Hepatocyte (in vitro differentiated cells): ENCODE data around the gene C11orf91. TPM values are rescaled to one million over a fixed set of nuclear protein-coding genes. Genes with fewer than 3 reads are reported as not detected.
"Not testable (repeated sequence)": the region's sequence is repeated elsewhere in the genome, so short reads cannot be mapped to it uniquely, and the experiment has no call there.

Experiments used
- DNase-seq: peaks from one replicate; pipeline ENCODE4 v3.0.0-alpha.2; 2016; ENCODE audit warnings: low spot score
- H2AFZ ChIP-seq: fragments of 200-600 bp; sonication (generic); 2 replicates; pipeline ENCODE4 v1.6.0; 2016; ENCODE audit warnings: antibody characterized with exemption, mild to moderate bottlenecking
- H3K27ac ChIP-seq: fragments of 200-600 bp; sonication (generic); 2 replicates; pipeline ENCODE4 v1.5.1; 2016; ENCODE audit warnings: mild to moderate bottlenecking
- H3K27me3 ChIP-seq: fragments of 200-600 bp; sonication (generic); 2 replicates; pipeline ENCODE4 v1.6.1; 2016
- H3K36me3 ChIP-seq: fragments of 200-600 bp; sonication (generic); replicated peaks from 2 replicates; pipeline ENCODE4 v1.5.1; 2016; ENCODE audit warnings: low read depth; ENCODE audit not compliant: insufficient read depth
- H3K4me1 ChIP-seq: fragments of 200-600 bp; sonication (generic); 2 replicates; pipeline ENCODE4 v1.5.1; 2016; ENCODE audit warnings: mild to moderate bottlenecking, moderate library complexity; ENCODE audit not compliant: insufficient read depth
- H3K4me2 ChIP-seq: fragments of 200-600 bp; sonication (generic); 2 replicates; pipeline ENCODE4 v1.6.0; 2016
- H3K4me3 ChIP-seq: fragments of 200-600 bp; sonication (generic); 2 replicates; pipeline ENCODE4 v1.5.1; 2016; ENCODE audit warnings: mild to moderate bottlenecking
- H3K79me2 ChIP-seq: fragments of 200-600 bp; sonication (generic); 2 replicates; pipeline ENCODE4 v1.6.0; 2017; ENCODE audit warnings: mild to moderate bottlenecking
- H3K9me2 ChIP-seq: fragments of 200-600 bp; sonication (generic); replicated peaks from 2 replicates; pipeline ENCODE4 v1.6.0; 2017; ENCODE audit warnings: mild to moderate bottlenecking; ENCODE audit not compliant: insufficient read depth
- H3K9me3 ChIP-seq: fragments of 200-600 bp; sonication (generic); 2 replicates; pipeline ENCODE4 v1.5.1; 2016; ENCODE audit warnings: low read depth, mild to moderate bottlenecking
- H4K20me1 ChIP-seq: fragments of 200-600 bp; sonication (generic); 2 replicates; pipeline ENCODE4 v1.6.0; 2016; ENCODE audit warnings: mild to moderate bottlenecking; ENCODE audit not compliant: insufficient read depth, poor library complexity, severe bottlenecking
- EZH2 ChIP-seq: fragments of 200-600 bp; sonication (generic); IDR thresholded peaks from 2 replicates; pipeline ENCODE4 v1.6.1; 2016; ENCODE audit warnings: antibody characterized with exemption, mild to moderate bottlenecking, borderline replicate concordance
- EZH2phosphoT487 ChIP-seq: fragments of 200-600 bp; sonication (generic); IDR thresholded peaks from one replicate; pipeline ENCODE4 v1.6.1; 2018; ENCODE audit warnings: antibody characterized with exemption, mild to moderate bottlenecking, low read depth, moderate library complexity; ENCODE audit not compliant: unreplicated experiment, severe bottlenecking
- WGBS: methylation state at CpG from one replicate; pipeline ENCODE4 v1.1.6; 2016; ENCODE audit warnings: low lambda C conversion rate; ENCODE audit errors: missing lambda C conversion rate; 5-methylcytosine and 5-hydroxymethylcytosine counted together
- polyA plus RNA-seq: library from polyadenylated mRNA; unstranded; fragments of >200 nt; fragmentation: Nextera tagmentation; extraction: Ambion mirVana; gene quantifications from 2 replicates; pipeline ENCODE4 v1.2.1, GENCODE V29; 2016
- total RNA-seq: library from RNA; depleted of rRNA; stranded (reverse); fragments of >200 nt; gene quantifications from 2 replicates; pipeline ENCODE4 v1.2.3, GENCODE V29; 2014
- TF ChIP-seq, protein P1 (sequence below): fragments of 200-600 bp; sonication (generic); IDR thresholded peaks from 2 replicates; pipeline ENCODE4 v1.5.1; 2016; ENCODE audit warnings: antibody characterized with exemption, mild to moderate bottlenecking; ENCODE audit not compliant: poor library complexity

Gene C11orf91
- total and polyA plus RNA-seq, 2 experiments from 2014 or later: not detected

DNA sequence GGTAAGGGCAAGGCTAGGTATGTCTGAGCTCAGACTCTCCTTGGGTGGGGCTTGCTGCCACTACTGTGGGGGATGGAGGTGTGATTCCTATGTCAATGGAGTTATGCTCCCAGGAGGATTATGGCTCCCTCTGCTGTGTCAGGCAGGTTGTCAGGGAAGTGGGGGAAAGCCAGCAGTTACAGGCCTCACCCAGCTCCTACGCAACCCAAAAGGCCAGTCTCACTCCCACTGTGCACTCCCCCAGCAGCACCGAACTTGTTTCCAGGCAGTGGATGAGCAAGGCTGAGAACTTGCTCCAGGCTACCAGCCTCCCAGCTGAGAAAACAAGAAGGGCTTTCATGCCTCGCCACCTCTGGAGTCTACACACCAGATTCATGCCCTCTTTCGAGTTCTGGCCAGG lies 18.2 kb downstream of the C11orf91 start:
- Histone ChIP-seq H2AFZ (no peak overlapping the region), H3K27ac (no peak overlapping the region), H3K27me3 (peaks cover 13% of the 10 kb centered on the region), H3K4me1 (no peaks in the 10 kb centered on the region), H3K36me3 (no peaks in the 10 kb centered on the region), H3K4me2 (no peak overlapping the region), H3K9me3 (no peaks in the 10 kb centered on the region), H3K4me3 (no peak overlapping the region), H4K20me1 (no peaks in the 10 kb centered on the region), H3K79me2 (no peaks in the 10 kb centered on the region), H3K9me2 (no peaks in the 10 kb centered on the region)
- no peak for DNase-seq
- WGBS: 81% methylated on average over 4 of the region's 4 CpGs
- TF ChIP-seq, protein P1, sequence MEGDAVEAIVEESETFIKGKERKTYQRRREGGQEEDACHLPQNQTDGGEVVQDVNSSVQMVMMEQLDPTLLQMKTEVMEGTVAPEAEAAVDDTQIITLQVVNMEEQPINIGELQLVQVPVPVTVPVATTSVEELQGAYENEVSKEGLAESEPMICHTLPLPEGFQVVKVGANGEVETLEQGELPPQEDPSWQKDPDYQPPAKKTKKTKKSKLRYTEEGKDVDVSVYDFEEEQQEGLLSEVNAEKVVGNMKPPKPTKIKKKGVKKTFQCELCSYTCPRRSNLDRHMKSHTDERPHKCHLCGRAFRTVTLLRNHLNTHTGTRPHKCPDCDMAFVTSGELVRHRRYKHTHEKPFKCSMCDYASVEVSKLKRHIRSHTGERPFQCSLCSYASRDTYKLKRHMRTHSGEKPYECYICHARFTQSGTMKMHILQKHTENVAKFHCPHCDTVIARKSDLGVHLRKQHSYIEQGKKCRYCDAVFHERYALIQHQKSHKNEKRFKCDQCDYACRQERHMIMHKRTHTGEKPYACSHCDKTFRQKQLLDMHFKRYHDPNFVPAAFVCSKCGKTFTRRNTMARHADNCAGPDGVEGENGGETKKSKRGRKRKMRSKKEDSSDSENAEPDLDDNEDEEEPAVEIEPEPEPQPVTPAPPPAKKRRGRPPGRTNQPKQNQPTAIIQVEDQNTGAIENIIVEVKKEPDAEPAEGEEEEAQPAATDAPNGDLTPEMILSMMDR: peak; percentile 8
- TF ChIP-seq EZH2phosphoT487: no peak

DNA sequence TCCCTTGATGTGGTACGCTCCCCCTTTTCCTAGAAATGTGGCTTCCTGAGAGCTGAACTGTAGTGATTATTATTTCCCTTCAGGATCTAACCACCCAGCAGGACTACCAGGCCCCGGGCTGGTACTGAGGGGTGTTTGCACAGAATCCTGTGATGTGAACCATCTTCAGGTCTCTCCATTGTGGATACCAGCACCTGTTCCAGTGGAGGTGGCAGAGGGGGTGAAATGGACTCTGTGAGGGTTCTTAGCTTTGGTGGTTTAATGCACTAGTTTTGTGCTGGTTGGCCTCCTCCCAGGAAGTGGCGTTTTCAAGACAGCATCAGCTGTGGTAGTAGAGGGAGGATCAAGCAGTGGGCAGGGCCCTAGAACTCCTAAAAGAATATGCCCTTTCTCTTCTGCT lies 18.6 kb downstream of the C11orf91 start:
- Histone ChIP-seq H4K20me1 (no peaks in the 10 kb centered on the region), H3K4me1 (no peaks in the 10 kb centered on the region), H3K27me3 (peaks cover 13% of the 10 kb centered on the region), H3K9me3 (no peaks in the 10 kb centered on the region), H3K36me3 (no peaks in the 10 kb centered on the region), H3K27ac (no peak overlapping the region), H3K9me2 (no peaks in the 10 kb centered on the region), H3K4me3 (no peak overlapping the region), H3K79me2 (no peaks in the 10 kb centered on the region), H3K4me2 (no peak overlapping the region), H2AFZ (no peak overlapping the region)
- 91% methylated on average over 3 of the region's 3 CpGs for WGBS
- TF ChIP-seq EZH2 (no peak), EZH2phosphoT487 (no peak)
- TF ChIP-seq, protein P1: no peak
- DNase-seq: no peak

DNA sequence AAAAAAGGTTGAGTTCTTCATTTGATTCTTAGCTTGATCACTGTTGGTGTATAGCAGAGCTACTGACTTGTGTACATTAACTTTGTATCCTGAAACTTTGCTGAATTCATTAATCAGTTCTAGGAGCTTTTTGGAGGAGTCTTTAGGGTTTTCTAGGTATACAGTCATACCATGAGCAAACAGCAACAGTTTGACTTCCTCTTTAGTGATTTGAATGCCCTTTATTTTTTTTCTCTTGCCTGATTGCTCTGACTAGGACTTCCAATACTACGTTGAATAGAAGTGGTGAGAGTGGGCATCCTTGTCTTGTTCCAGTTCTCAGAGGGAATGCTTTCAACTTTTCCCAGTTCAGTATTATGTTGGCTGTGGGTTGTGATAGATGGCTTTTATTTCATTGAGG lies 22.0 kb downstream of the C11orf91 start:
- 90% methylated on average over 1 of the region's 1 CpG for WGBS
- not testable (repeated sequence) for DNase-seq

DNA sequence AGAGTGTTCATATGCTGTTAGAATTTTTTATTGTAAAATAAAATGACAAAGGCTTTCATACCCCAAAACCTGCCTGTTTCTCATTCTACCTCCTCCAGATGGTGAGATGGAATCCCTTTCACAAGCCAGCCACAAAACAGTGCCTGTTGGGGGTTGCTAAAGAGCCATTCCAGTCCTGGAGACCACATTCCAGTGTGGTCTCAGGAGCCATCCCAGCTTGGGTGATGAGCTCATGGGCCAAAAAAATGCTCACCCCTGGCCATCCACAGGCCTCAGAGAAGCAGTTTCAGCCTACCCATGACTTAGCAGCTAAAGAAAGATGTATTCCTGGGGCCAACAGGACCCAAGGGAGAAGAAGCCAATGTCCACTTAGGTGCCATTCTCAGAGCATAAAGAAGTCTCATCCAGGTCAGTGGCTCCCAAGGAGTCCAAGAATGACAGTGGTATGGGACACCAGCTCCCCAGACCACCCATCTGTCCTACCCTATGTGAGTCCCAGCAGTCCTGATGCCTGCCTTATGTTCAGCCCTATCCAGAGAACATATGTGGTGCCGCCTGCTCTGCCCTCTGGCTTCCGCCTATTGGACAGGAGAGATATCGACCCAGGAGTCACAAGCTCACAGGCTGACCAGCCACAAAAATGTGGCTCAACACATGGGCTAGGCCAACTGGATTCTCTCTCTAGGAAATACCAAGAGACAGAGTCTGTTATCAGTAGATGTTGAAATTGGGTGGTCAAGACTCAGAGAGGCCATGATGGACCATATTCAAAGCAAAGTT lies 26.4 kb downstream of the C11orf91 start:
- H2AFZ ChIP-seq: no peak overlapping the region
- no peaks in the 10 kb centered on the region for H3K4me1 ChIP-seq
- no peaks in the 10 kb centered on the region for H3K9me3 ChIP-seq
- no peak overlapping the region for H3K27ac ChIP-seq
- H3K36me3 ChIP-seq: no peaks in the 10 kb centered on the region
- H3K27me3 ChIP-seq: no peaks in the 10 kb centered on the region
- 88% methylated on average over 3 of the region's 3 CpGs for WGBS
- H3K79me2 ChIP-seq: no peaks in the 10 kb centered on the region
- H3K4me3 ChIP-seq: no peak overlapping the region
- no peak for TF ChIP-seq EZH2phosphoT487
- TF ChIP-seq EZH2: no peak
- TF ChIP-seq, protein P1: no peak
- H3K4me2 ChIP-seq: no peak overlapping the region
- no peaks in the 10 kb centered on the region for H4K20me1 ChIP-seq
- no peak for DNase-seq
- H3K9me2 ChIP-seq: no peaks in the 10 kb centered on the region

More for the DNA sequence above, 22.0 kb downstream of the C11orf91 start:
- not testable (repeated sequence) for H4K20me1 ChIP-seq, H3K36me3 ChIP-seq, H3K4me2 ChIP-seq, H3K4me1 ChIP-seq, H3K4me3 ChIP-seq, H3K9me3 ChIP-seq, H3K79me2 ChIP-seq, H3K27ac ChIP-seq, H3K9me2 ChIP-seq, H2AFZ ChIP-seq
- H3K27me3 ChIP-seq: peaks cover 13% of the 10 kb centered on the region
